Ovary (tissue), 3 donors: ENCODE measurements around the gene CCL7.

Source experiments
- EP300 ChIP-seq: sonication (generic); formaldehyde crosslinking; IDR thresholded peaks from one replicate; pipeline ENCODE4 v1.6.1; 2017; ENCODE audit warnings: antibody characterized with exemption
- POLR2A ChIP-seq: fragments of 450-650 bp; IDR thresholded peaks from one replicate; pipeline ENCODE4 v1.6.1; 2017; ENCODE audit warnings: antibody characterized with exemption, mild to moderate bottlenecking, moderate library complexity
- TF ChIP-seq, protein P1 (sequence below), 3 donors: fragments of 450-650 bp in 2 of 3; fragments of 200-600 bp in 1 of 3; IDR thresholded peaks; one replicate each; pipeline versions ENCODE4 v1.5.1 to v1.8.0; 2016 to 2022; ENCODE audit warnings: antibody characterized with exemption in 3 of 3, mild to moderate bottlenecking in 1 of 3
- donor health status: DM: no; HTN: no; CAD: no.

DNA sequence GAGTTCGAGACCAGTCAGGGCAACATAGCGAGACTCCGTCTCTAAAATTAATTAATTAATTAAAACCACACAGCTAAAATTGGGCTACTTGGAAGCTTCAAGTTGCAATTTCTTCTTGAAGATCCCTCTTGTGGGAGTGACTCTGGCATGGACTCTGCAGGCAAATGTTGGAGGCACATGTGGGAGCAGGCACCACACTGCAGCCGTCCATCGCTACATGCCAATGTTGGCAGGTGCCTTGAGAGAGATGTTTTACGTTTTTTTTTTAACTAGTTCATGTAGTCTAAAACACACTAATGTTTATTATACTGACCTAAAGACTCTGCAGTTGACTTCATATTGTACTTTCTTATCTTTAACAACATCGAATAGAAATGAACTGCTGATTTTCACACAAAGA, 41.3 kb downstream of the CCL7 start:
- TF ChIP-seq, protein P1, sequence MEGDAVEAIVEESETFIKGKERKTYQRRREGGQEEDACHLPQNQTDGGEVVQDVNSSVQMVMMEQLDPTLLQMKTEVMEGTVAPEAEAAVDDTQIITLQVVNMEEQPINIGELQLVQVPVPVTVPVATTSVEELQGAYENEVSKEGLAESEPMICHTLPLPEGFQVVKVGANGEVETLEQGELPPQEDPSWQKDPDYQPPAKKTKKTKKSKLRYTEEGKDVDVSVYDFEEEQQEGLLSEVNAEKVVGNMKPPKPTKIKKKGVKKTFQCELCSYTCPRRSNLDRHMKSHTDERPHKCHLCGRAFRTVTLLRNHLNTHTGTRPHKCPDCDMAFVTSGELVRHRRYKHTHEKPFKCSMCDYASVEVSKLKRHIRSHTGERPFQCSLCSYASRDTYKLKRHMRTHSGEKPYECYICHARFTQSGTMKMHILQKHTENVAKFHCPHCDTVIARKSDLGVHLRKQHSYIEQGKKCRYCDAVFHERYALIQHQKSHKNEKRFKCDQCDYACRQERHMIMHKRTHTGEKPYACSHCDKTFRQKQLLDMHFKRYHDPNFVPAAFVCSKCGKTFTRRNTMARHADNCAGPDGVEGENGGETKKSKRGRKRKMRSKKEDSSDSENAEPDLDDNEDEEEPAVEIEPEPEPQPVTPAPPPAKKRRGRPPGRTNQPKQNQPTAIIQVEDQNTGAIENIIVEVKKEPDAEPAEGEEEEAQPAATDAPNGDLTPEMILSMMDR (IDR thresholded peaks at IDR 0.05), result no peak
- TF ChIP-seq POLR2A (no peak), EP300 (no peak)
